Neural cell (in vitro differentiated cells): ENCODE results near the gene UBE4A.

ENCODE experiments used
- CTCF ChIP-seq: fragments of 450-650 bp; IDR thresholded peaks from 2 replicates; pipeline ENCODE4 v1.5.1; 2014; ENCODE audit warnings: antibody characterized with exemption, mild to moderate bottlenecking, moderate library complexity; ENCODE audit not compliant: poor library complexity, severe bottlenecking
- EP300 ChIP-seq: fragments of 450-650 bp; conservative IDR thresholded peaks from 2 replicates; pipeline ENCODE4 v1.6.1; 2014; ENCODE audit warnings: antibody characterized with exemption, mild to moderate bottlenecking, moderate library complexity; ENCODE audit not compliant: poor library complexity, severe bottlenecking
- EZH2 ChIP-seq: fragments of 200-600, 300-800 bp; shearing (Covaris generic), sonication (generic); IDR thresholded peaks from 2 replicates; pipeline ENCODE4 v1.6.1; 2014; ENCODE audit warnings: antibody characterized with exemption, low read length, borderline replicate concordance, mild to moderate bottlenecking; ENCODE audit not compliant: insufficient read depth, poor library complexity, severe bottlenecking
- POLR2AphosphoS5 ChIP-seq: IDR thresholded peaks from 2 replicates; pipeline ENCODE4 v1.6.1; 2012
- RAD21 ChIP-seq: fragments of 450-650 bp; conservative IDR thresholded peaks from 2 replicates; pipeline ENCODE4 v1.6.1; 2014; ENCODE audit warnings: antibody characterized with exemption, mild to moderate bottlenecking, moderate library complexity
- REST ChIP-seq: IDR thresholded peaks from 2 replicates; pipeline ENCODE4 v1.6.1; 2012; ENCODE audit warnings: borderline replicate concordance
- TAF1 ChIP-seq: IDR thresholded peaks from 2 replicates; pipeline ENCODE4 v1.6.1; 2012; ENCODE audit warnings: low read depth

GRCh38 chr11:118380571-118380970 is 21.2 kb downstream of the UBE4A start:
- TF ChIP-seq CTCF = no peak
- no peak for TF ChIP-seq EZH2
- no peak for TF ChIP-seq POLR2AphosphoS5
- no peak for TF ChIP-seq REST
- TF ChIP-seq TAF1 = no peak
- TF ChIP-seq RAD21 = no peak
- no peak for TF ChIP-seq EP300
